Heart left ventricle (tissue), 13 donors: ENCODE results near the gene PODXL2.

Experiments used
- POLR2A ChIP-seq, 2 donors: fragments of 450-650 bp; IDR thresholded peaks; one replicate each; pipeline ENCODE4 v1.6.1; 2017; ENCODE audit warnings: antibody characterized with exemption in 2 of 2, mild to moderate bottlenecking in 2 of 2, moderate library complexity in 2 of 2
- TF ChIP-seq, protein P1 (sequence below), 12 donors: fragments of 200-600 bp; sonication (generic) in 4 of 12; IDR thresholded peaks; one replicate each; pipeline versions ENCODE4 v1.5.0 to v1.8.0; 2018 to 2022; ENCODE audit warnings: antibody characterized with exemption in 12 of 12, mild to moderate bottlenecking in 5 of 12
- donor health status: ischemic (EF 13 %, LVEDD 7.1; RV severe dilation, severe dysfunction).
- donor health status: DM: no; HTN: yes; CAD: no.
- donor health status: DM: no; HTN: no; CAD: no.
- donor health status: ischemic (EF 25% LVEDD 6.9; RV normal size, moderate dysfunction).
- donor health status: ischemic (EF 25% LVEDD 5.7; RV mildly dilated, moderate dysfunction).
- donor health status: ischemic (EF 35%, LVEDD 5.7; RV mildly dilated, moderate dysfunction).
- donor health status: nonischemic (EF 11% LVEDD 7.7; RV severe dilation, severe dysfunction).
- donor health status: DM: yes; HTN: yes; CAD: no.
- donor health status: PGD.
- donor health status: ischemic (EF 29% LVEDD 5.4; RV normal size, mild dysfunction).
- donor health status: nonischemic (EF 23%, LVEDD 6.1; RV moderate dilation, normal function).

DNA sequence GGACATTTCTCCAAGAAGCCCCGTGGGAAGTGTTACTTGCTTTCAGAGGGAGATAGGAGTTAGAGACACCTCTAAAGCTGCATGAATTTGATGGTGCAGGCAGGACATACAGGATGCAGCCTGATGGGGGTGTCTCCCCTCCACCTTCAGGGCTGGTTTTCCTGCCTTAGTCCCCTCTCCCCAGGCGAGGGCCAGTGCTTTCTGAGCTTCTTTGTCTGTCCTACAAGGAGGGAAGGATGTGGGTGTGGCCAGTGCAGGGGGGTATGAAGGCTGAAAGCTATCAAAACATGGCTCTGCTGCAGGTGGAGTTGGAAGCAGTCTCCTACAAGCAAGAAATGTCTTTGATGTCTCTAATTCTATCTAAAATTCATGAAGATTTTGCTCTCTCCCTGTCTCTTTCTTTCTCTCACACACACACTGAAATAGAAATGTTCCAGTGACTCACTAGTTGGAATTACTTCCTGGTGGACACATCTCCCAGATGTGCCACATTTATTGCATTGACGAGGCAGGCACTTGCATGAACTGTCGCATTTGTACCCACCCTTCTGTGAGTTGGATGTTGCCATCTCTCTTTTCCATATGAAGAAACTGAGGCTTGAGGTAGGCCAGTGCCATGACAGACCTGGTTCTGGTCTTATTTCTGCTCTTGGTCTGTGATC, 13.9 kb upstream of the PODXL2 start:
- TF ChIP-seq POLR2A (IDR thresholded peaks at IDR 0.05) = no peak
- TF ChIP-seq, protein P1, sequence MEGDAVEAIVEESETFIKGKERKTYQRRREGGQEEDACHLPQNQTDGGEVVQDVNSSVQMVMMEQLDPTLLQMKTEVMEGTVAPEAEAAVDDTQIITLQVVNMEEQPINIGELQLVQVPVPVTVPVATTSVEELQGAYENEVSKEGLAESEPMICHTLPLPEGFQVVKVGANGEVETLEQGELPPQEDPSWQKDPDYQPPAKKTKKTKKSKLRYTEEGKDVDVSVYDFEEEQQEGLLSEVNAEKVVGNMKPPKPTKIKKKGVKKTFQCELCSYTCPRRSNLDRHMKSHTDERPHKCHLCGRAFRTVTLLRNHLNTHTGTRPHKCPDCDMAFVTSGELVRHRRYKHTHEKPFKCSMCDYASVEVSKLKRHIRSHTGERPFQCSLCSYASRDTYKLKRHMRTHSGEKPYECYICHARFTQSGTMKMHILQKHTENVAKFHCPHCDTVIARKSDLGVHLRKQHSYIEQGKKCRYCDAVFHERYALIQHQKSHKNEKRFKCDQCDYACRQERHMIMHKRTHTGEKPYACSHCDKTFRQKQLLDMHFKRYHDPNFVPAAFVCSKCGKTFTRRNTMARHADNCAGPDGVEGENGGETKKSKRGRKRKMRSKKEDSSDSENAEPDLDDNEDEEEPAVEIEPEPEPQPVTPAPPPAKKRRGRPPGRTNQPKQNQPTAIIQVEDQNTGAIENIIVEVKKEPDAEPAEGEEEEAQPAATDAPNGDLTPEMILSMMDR (IDR thresholded peaks at IDR 0.05) = no peak
